ENCODE measurements around the gene MYH14.

The MYH14 gene

DNA sequence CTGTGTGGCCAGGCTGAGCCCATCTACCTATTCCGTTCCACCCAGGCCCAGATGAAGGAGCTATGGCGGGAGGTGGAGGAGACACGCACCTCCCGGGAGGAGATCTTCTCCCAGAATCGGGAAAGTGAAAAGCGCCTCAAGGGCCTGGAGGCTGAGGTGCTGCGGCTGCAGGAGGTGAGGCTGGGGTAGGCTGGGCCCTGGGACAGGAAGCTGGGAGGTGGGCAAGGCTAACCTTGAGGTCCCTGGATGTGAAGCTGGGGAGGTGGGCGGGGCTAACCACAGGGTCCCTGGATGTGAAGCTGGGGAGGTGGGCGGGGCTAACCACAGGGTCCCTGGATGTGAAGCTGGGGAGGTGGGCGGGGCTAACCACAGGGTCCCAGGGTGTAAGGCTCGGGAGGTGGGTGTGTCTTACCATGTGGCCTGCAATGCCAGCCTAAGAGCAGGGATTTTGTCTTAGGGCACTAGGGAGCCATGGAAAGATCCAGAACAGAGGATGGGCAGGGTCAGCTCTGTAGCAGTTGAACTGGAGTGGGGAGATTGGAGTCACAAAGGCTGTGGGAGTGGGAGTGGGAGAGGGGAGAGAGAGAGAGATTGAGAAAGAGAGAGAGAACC lies 88.9 kb downstream of the MYH14 start:
- DNase-seq (ENCODE audit: low spot score), result no peak

GRCh38 chr19:50293263-50294004 lies 90.0 kb downstream of the MYH14 start:
- no peak for DNase-seq (ENCODE audit: low spot score)

- DNase-seq (ENCODE audit: low spot score), result no peak
These were observed 96.6 kb downstream of the MYH14 start for GRCh38 chr19:50300051-50300450.

DNA sequence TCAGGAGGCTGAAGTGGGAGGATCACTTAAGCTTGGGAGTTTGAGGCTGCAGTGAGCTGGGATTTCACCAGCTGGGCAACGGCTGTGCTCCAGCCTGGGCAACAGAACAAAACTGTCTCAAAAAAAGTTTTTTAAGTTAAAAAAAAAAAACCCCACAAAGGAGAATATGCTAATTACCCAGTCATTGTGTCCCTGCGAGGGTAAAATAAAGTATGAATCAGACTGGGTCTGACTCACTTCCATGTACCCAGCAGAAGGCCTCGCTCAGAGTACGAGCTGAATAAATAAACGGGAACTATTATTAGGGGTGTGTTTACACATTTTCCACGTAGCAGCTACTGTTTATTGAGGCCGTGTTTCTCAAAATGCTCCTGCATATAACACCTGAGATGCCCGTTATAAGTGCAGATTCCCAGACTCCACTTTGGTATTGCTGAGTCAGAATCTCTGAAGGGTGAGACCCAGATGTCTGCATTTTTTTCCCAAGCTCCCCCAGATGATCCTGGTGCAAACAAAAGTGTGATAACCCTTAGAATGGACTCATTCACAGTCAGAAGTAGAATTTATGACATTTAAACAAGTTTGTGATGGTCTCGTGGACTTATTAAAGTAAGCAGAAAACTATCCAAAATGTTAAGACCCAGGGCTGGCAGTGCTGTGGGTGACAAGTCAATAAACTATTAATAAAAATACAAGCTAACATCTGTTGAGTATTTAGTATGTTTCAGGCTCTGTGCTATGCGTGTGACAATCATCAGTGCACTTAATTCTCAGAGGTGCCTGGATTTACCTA lies 97.6 kb downstream of the MYH14 start:
- DNase-seq (ENCODE audit: low spot score), result no peak

DNA sequence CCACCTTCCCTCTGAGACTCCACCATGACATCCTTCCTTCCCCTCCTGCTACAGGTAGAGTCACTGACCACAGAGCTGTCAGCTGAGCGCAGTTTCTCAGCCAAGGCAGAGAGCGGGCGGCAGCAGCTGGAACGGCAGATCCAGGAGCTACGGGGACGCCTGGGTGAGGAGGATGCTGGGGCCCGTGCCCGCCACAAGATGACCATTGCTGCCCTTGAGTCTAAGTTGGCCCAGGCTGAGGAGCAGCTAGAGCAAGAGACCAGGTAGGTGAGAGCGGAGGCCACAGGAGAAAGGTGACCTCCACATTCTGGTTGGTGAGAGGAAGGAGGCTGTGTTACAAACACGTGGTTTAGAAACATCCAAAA lies 98.2 kb downstream of the MYH14 start:
- no peak for DNase-seq (ENCODE audit: low spot score)

- DNase-seq (ENCODE audit: low spot score), result no peak
These were observed 100.1 kb downstream of the MYH14 start for GRCh38 chr19:50303558-50303957.

DNA sequence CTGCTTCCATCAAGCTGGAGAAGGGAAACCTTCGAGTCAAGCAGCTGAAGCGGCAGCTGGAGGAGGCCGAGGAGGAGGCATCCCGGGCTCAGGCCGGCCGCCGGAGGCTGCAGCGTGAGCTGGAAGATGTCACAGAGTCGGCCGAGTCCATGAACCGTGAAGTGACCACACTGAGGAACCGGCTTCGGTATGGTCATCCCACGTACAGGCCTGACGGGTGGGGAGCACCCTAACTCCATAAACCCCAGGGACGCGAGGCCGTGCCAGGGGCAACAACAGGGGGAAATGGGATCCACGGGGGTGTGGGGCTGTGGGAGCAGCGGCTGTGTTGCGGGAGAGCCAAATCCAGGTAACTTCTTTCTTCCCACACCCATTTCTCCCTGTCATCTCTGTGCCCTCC lies 105.6 kb downstream of the MYH14 start:
- no peak for DNase-seq (ENCODE audit: low spot score)

DNA sequence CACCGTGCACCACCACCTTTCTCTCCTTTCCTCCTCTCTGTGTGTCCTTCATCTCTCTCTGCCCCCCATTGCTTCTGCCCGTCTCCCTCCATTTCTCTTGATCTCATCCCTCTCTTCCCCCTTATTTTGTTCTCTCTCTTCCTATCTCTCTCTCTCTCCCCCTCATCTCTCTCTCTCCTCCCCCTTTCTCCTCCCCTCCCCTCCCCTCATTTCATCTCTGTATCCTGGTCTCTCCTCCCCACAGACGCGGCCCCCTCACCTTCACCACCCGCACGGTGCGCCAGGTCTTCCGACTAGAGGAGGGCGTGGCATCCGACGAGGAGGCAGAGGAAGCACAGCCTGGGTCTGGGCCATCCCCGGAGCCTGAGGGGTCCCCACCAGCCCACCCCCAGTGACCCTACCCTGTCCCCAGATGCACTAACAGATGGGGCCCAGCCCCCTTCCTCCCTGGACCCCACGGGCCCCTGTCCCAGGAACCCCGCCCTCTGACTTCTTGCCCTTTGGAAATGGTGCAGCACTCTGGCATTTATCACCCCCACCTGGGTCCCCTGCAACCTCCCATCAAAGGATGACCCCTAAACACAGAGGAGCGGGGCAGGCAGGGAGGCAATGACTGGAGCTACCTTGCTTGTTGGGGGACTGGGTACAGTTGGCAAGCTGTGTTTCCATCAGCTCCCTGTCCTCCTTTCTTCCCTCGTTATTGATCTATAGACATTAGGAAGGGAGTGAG lies 106.1 kb downstream of the MYH14 start:
- DNase-seq (ENCODE audit: low spot score), result no peak

DNA sequence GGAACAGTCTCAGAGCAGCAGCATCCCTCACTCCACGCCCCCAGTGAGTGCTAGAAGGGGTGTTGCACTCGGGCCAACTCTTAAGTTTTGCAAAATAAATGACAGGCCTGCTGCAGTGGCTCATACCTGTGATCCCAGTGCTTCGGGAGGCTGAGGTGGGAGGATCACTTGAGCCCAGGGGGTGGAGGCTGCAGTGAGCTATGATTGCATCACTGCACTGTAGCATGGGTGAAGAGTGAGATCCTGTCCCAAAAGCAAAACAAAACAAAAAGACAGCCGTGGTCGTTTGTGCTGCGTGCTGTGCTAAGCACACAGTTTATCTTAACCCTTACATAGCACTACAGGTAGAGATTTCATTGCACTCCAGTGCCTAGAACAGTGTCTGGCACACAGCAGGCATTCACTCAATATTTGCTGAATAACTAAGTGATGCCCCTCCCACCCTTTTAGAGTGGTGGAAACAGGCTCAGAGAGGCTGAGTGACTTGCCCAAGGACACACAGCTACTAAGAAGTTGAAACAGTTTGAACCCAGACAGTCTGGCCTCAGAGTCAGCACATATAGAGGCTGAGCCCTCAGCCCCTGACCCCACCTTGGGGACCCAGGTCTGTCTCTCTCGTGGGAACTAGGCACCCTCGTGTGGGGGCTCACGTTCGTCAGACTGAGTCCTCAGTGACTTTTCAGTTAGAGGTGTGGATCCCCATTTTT lies 107.5 kb downstream of the MYH14 start:
- DNase-seq (ENCODE audit: low spot score), result no peak

GRCh38 chr19:50311723-50312635 lies 108.6 kb downstream of the MYH14 start:
- DNase-seq (ENCODE audit: low spot score), result no peak

- DNase-seq (ENCODE audit: low spot score), result no peak
These were observed 109.8 kb downstream of the MYH14 start for GRCh38 chr19:50312967-50313811.

DNA sequence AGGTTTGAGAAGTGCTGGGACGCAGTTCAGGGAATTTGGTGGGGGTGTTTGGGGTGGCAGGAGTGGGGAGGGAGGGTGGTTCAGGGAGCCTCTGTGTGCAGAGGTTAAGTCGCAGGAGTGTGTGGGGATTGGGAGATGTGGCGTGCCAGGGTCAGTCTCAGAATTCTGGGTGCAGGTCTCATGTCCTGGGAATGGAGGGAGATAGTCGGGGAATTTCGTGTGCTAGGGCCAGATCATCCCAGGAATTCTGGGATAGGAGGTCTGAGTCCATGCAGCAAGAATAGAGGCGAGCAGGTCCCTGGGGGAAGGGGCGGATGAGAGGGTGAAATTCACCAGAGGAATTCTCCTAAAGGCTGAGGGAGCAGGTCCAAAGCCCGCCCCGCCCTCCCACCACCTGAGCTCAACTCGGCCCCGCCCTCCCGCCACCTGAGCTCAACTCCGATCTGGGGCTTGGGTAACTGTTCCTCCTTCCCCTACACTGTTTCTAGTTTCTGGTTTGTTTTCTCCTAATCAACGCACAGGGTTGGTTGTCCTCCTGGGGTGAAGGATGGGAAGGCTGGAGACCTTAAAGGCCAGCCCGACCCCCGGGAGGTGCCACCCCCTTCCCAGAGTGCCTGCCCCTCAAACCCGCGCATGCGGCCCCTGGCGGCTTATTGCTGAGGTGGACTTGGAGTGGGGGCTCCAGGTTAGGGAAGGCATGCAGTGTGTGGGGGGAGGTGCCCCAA lies 110.6 kb downstream of the MYH14 start:
- DNase-seq (ENCODE audit: low spot score), result no peak

GRCh38 chr19:50314724-50315708 lies 111.6 kb downstream of the MYH14 start:
- DNase-seq (ENCODE audit: low spot score), result no peak

GRCh38 chr19:50315773-50316448 lies 112.5 kb downstream of the MYH14 start:
- no peak for DNase-seq (ENCODE audit: low spot score)

DNA sequence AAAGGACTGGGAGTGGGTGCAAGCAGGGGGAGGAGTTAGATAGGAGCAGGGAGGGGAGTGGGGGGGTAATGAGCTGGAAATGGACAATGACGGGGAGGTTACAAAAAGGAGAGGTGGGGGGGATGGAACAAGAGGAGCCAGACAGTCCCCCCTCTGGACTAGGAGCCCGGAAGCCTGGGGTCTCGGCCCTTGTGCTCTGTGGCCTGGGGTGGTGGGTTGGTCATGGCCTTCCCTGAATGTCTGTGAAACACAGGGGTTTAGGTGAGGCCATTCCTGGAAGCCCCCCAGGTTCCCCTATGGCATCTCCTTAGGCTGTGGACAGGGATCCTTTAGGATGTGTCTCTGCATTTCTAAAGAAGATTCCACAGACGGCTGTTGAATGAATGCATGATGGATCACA lies 113.7 kb downstream of the MYH14 start:
- no peak for DNase-seq (ENCODE audit: low spot score)

GRCh38 chr19:50318438-50318837 lies 115.0 kb downstream of the MYH14 start:
- DNase-seq (ENCODE audit: low spot score), result no peak

- DNase-seq (ENCODE audit: low spot score), result no peak
These were observed 115.7 kb downstream of the MYH14 start for GRCh38 chr19:50319156-50319555.
